HepG2 (cell line): ENCODE measurements around the gene SLC1A2. TPM values are rescaled to one million over a fixed set of nuclear protein-coding genes. Genes with fewer than 3 reads are reported as not detected.

ENCODE experiments used
- ATAC-seq: fragments of 200-7000 bp; cut with Tn5 transposase; 3 replicates; pipeline ENCODE4 v1.9.1; 2020; ENCODE audit warnings: mild to moderate bottlenecking, moderate library complexity
- BruUV-seq: library from RNA; stranded (reverse); fragments of 400-500 nt; replicated peaks from 2 replicates; lab custom pipeline; 2021; lab: Mats Ljungman, UMichigan
- CTCF ChIA-PET: fragments of 300-600 bp; formaldehyde crosslinking; extraction: SDS; loops from one replicate; lab custom pipeline; 2021; ENCODE audit warnings: low total read pairs, inconsistent platforms, low intra/inter-chr PET ratio; lab: Yijun Ruan, JAX
- POLR2A ChIA-PET: fragments of 350-600 bp; sonication (Branson Sonifier 250); formaldehyde crosslinking; loops from one replicate; lab custom pipeline; 2020; ENCODE audit warnings: antibody characterized with exemption, inconsistent platforms; lab: Yijun Ruan, JAX
- DNase-seq: peaks from one replicate; pipeline ENCODE4 v3.0.0-alpha.2; 2015; ENCODE audit warnings: low spot score
- FAIRE-seq: peaks from 3 replicates; lab custom pipeline; 2011; peaks lifted over from hg19 to GRCh38; lab: Jason Lieb, UNC
- H2AFZ ChIP-seq: one replicate; pipeline ENCODE4 v1.6.1; 2011; ENCODE audit warnings: low read length, inconsistent platforms
- H3K27ac ChIP-seq: fragments of 300-600 bp; 3 replicates; pipeline ENCODE4 v1.8.0; 2011; ENCODE audit warnings: mixed run types, mild to moderate bottlenecking, mixed read lengths, low read length, inconsistent platforms; ENCODE audit not compliant: insufficient read depth; ENCODE audit errors: extremely low read length
- H3K27me3 ChIP-seq, 2 experiments: fragments of 200-600 bp in 1 of 2; 2 replicates in 1 of 2; 3 replicates in 1 of 2; pipeline versions ENCODE4 v1.6.0 to v1.8.0; 2011; ENCODE audit warnings: low read length in 2 of 2, mild to moderate bottlenecking in 2 of 2, moderate library complexity in 2 of 2, inconsistent platforms in 1 of 2; ENCODE audit not compliant: insufficient read depth in 2 of 2, control insufficient read depth in 1 of 2
- H3K36me3 ChIP-seq, 2 experiments: fragments of 200-600 bp in 1 of 2; replicated peaks in 1 of 2; 2 replicates in 1 of 2; 3 replicates in 1 of 2; pipeline versions ENCODE4 v1.5.1 to v1.8.0; 2011; ENCODE audit warnings: low read length in 2 of 2, inconsistent platforms in 1 of 2; ENCODE audit not compliant: insufficient read depth in 2 of 2, control insufficient read depth in 1 of 2
- H3K4me1 ChIP-seq: 2 replicates; pipeline ENCODE4 v1.5.1; 2012; ENCODE audit warnings: low read length, inconsistent platforms; ENCODE audit not compliant: insufficient read depth
- H3K4me2 ChIP-seq: 2 replicates; pipeline ENCODE4 v1.6.0; 2011; ENCODE audit warnings: low read depth, low read length, inconsistent platforms
- H3K4me3 ChIP-seq, 3 experiments: fragments of 200-600 bp in 1 of 3; sonication (generic), shearing (Covaris generic) in 1 of 3; replicated peaks in 1 of 3; 2 replicates each; pipeline ENCODE4 v1.5.1; 2011 to 2016; ENCODE audit warnings: low read length in 3 of 3, inconsistent platforms in 2 of 3, low read depth in 2 of 3, mild to moderate bottlenecking in 2 of 3, control low read depth in 1 of 3, mixed read lengths in 1 of 3; ENCODE audit not compliant: insufficient read depth in 1 of 3
- H3K79me2 ChIP-seq: one replicate; pipeline ENCODE4 v1.6.1; 2011; ENCODE audit warnings: low read length, inconsistent platforms; ENCODE audit not compliant: insufficient read depth
- H3K9ac ChIP-seq: 2 replicates; pipeline ENCODE4 v1.6.0; 2011; ENCODE audit warnings: mild to moderate bottlenecking, low read depth, low read length, inconsistent platforms; ENCODE audit not compliant: insufficient read depth
- H3K9me3 ChIP-seq: 2 replicates; pipeline ENCODE4 v1.5.1; 2012; ENCODE audit warnings: mild to moderate bottlenecking, low read length
- H4K20me1 ChIP-seq: 2 replicates; pipeline ENCODE4 v1.6.0; 2011; ENCODE audit warnings: inconsistent platforms, mild to moderate bottlenecking, low read length, moderate library complexity; ENCODE audit not compliant: insufficient read depth
- ATF5 ChIP-seq: sonication (generic); formaldehyde crosslinking; IDR thresholded peaks from 2 replicates; pipeline ENCODE4 v1.4.0; 2020; ENCODE audit warnings: mild to moderate bottlenecking, low read depth, missing genetic modification reagents
- NR2F1 ChIP-seq, 2 experiments: fragments of 450-650 bp in 1 of 2; formaldehyde crosslinking in 1 of 2; IDR thresholded peaks; 2 replicates each; pipeline versions ENCODE4 v1.5.0 to v1.6.1; 2016 to 2020; ENCODE audit warnings: mild to moderate bottlenecking in 1 of 2, missing compliant biosample characterization in 1 of 2, missing genetic modification reagents in 1 of 2, moderate library complexity in 1 of 2
- PAWR ChIP-seq: sonication (generic); formaldehyde crosslinking; IDR thresholded peaks from 2 replicates; pipeline ENCODE4 v1.4.0; 2020; ENCODE audit warnings: missing genetic modification reagents, mild to moderate bottlenecking, borderline replicate concordance
- RNF219 ChIP-seq: sonication (generic); formaldehyde crosslinking; IDR thresholded peaks from 2 replicates; pipeline ENCODE4 v1.5.0; 2020; ENCODE audit warnings: mild to moderate bottlenecking, missing genetic modification reagents
- SIX4 ChIP-seq: sonication (generic); formaldehyde crosslinking; IDR thresholded peaks from 2 replicates; pipeline ENCODE4 v1.4.0; 2020; ENCODE audit warnings: missing genetic modification reagents
- SMAD1 ChIP-seq: sonication (generic); formaldehyde crosslinking; IDR thresholded peaks from 2 replicates; pipeline ENCODE4 v1.4.0; 2020; ENCODE audit warnings: missing genetic modification reagents, low read depth, mild to moderate bottlenecking, borderline replicate concordance
- SMAD3 ChIP-seq: sonication (generic); formaldehyde crosslinking; IDR thresholded peaks from 2 replicates; pipeline ENCODE4 v1.4.0; 2020; ENCODE audit warnings: missing genetic modification reagents
- SMARCE1 ChIP-seq: fragments of 450-650 bp; IDR thresholded peaks from 2 replicates; pipeline ENCODE4 v1.6.1; 2017; ENCODE audit warnings: borderline replicate concordance
- SMC3 ChIP-seq: IDR thresholded peaks from 2 replicates; pipeline ENCODE4 v1.6.1; 2011; ENCODE audit warnings: low read length, improper control_type of control experiment
- ZFP36L2 ChIP-seq: sonication (generic); formaldehyde crosslinking; IDR thresholded peaks from 2 replicates; pipeline ENCODE4 v1.4.0; 2020; ENCODE audit warnings: missing genetic modification reagents
- ZIK1 ChIP-seq: sonication (generic); formaldehyde crosslinking; IDR thresholded peaks from 2 replicates; pipeline ENCODE4 v1.5.0; 2020; ENCODE audit warnings: mild to moderate bottlenecking, low read depth, missing genetic modification reagents, borderline replicate concordance
- ZNF713 ChIP-seq: sonication (generic); formaldehyde crosslinking; IDR thresholded peaks from 2 replicates; pipeline ENCODE4 v1.4.0; 2020; ENCODE audit warnings: mild to moderate bottlenecking, missing genetic modification reagents
- ZNF768 ChIP-seq: sonication (generic); formaldehyde crosslinking; IDR thresholded peaks from 2 replicates; pipeline ENCODE4 v1.4.0; 2020; ENCODE audit warnings: missing genetic modification reagents
- ZNF792 ChIP-seq: IDR thresholded peaks from 2 replicates; pipeline ENCODE4 v1.6.1; 2016
- WGBS: methylation state at CpG from one replicate; pipeline ENCODE4 v1.1.6; 2017; ENCODE audit warnings: low lambda C conversion rate; 5-methylcytosine and 5-hydroxymethylcytosine counted together
- in situ Hi-C: cut with HindIII; loops from 2 replicates; pipeline ENCODE4 v1.10.0; 2017; ENCODE audit warnings: low pct_unique_long_range_greater_than_20kb; ENCODE audit not compliant: extremely low pct_ligation_motif_present
- intact Hi-C: fragments of 100-400 bp; cut with micrococcal nuclease; formaldehyde crosslinking; loops from one replicate; pipeline ENCODE4 v1.10.0; 2022; ENCODE audit not compliant: unreplicated experiment
- polyA plus RNA-seq, 8 experiments: library from polyadenylated mRNA; depleted of rRNA in 3 of 8; stranded (reverse) in 7 of 8; unstranded in 1 of 8; fragments of >200 nt; fragmentation: Illumina TruSeq in 4 of 8; extraction: Trizol in 4 of 8; gene quantifications; 2 replicates each; pipeline versions ENCODE4 v1.2.1 to v1.2.3, GENCODE V29; 2011 to 2016; ENCODE audit warnings: low read depth in 4 of 8, missing spikeins in 1 of 8, mixed read lengths in 1 of 8; ENCODE audit not compliant: insufficient read depth in 1 of 8
- total RNA-seq, 5 experiments: library from RNA; depleted of rRNA; stranded (reverse); fragments of >200 nt; fragmentation: Illumina TruSeq; extraction: Trizol; gene quantifications; 2 replicates each; pipeline ENCODE4 v1.2.3, GENCODE V29; 2016; ENCODE audit warnings: low read depth in 1 of 5

Gene SLC1A2
- total and polyA plus RNA-seq, 2 of the 13 experiments (the other 11 are each of a cell fraction or from before 2014, with no cell fraction given) = 23.2 to 43.2 TPM

GRCh38 chr11:35243774-35244173, 175.6 kb downstream of the SLC1A2 start:
- DNase-seq (no peak), FAIRE-seq (no peak), ATAC-seq (no peak)
- 13% methylated on average over 2 of the region's 2 CpGs for WGBS
- TF ChIP-seq ATF5 (CRISPR knock-in tag) (no peak), ZNF792 (CRISPR knock-in tag) (no peak), ZNF713 (CRISPR knock-in tag) (no peak), SMC3 (no peak), SMARCE1 (no peak), NR2F1 (CRISPR knock-in tag; IDR thresholded peaks at IDR 0.05) (no peak), SMAD1 (CRISPR knock-in tag) (no peak), SIX4 (CRISPR knock-in tag) (no peak), SMAD3 (CRISPR knock-in tag) (no peak), ZNF768 (no peak), ZIK1 (CRISPR knock-in tag) (no peak), RNF219 (CRISPR knock-in tag) (no peak), PAWR (CRISPR knock-in tag) (no peak), ZFP36L2 (CRISPR knock-in tag) (no peak)
- in situ Hi-C loops (no loop called here), intact Hi-C loops (no loop called here)
- H3K36me3 ChIP-seq = no peaks in the 10 kb centered on the region
- no peaks in the 10 kb centered on the region for H3K79me2 ChIP-seq
- no peaks in the 10 kb centered on the region; a peak in 1 of 5 replicates for H3K27me3 ChIP-seq
- H3K4me1 ChIP-seq = peaks cover 8% of the 10 kb centered on the region
- H3K9me3 ChIP-seq = no peaks in the 10 kb centered on the region
- CTCF ChIA-PET = no interaction called here
- POLR2A ChIA-PET = no interaction called here
- no peak overlapping the region for H3K4me2 ChIP-seq
- no peak overlapping the region for H3K9ac ChIP-seq
- BruUV-seq = no TSS peak
- no peak overlapping the region for H3K4me3 ChIP-seq
- no peak overlapping the region for H2AFZ ChIP-seq
- H3K27ac ChIP-seq = no peak overlapping the region
- no peaks in the 10 kb centered on the region for H4K20me1 ChIP-seq
